Panc1 (cell line): ENCODE results near the gene SMAD7. TPM values are rescaled to one million over a fixed set of nuclear protein-coding genes. Genes with fewer than 3 reads are reported as not detected.

Experiments
- ATAC-seq: fragments of 200-7000 bp; cut with Tn5 transposase; 2 replicates; pipeline ENCODE4 v1.9.1; 2020; ENCODE audit warnings: mild to moderate bottlenecking, moderate library complexity
- BruUV-seq: library from RNA; stranded (reverse); fragments of 400-500 nt; replicated peaks from 2 replicates; lab custom pipeline; 2021; lab: Mats Ljungman, UMichigan
- CTCF ChIA-PET: fragments of 300-600 bp; sonication (Branson Sonifier 250); formaldehyde crosslinking; loops from one replicate; lab custom pipeline; 2022; ENCODE audit warnings: antibody characterized with exemption; lab: Charles Lee
- POLR2A ChIA-PET: fragments of 300-600 bp; sonication (Branson Sonifier 250); formaldehyde crosslinking; loops from one replicate; lab custom pipeline; 2022; ENCODE audit warnings: antibody characterized with exemption; lab: Charles Lee
- DNase-seq: peaks from one replicate; pipeline ENCODE4 v3.0.0-alpha.2; 2010; ENCODE audit warnings: low read depth, low spot score
- H3K27ac ChIP-seq: 2 replicates; pipeline ENCODE4 v1.5.1; 2011; ENCODE audit warnings: mild to moderate bottlenecking, low read length, inconsistent platforms
- H3K27me3 ChIP-seq: fragments of 200-500 bp; sonication (Bioruptor generic); 2 replicates; pipeline ENCODE4 v1.6.0; 2014; ENCODE audit warnings: low read length, inconsistent platforms; ENCODE audit not compliant: control insufficient read depth, insufficient read depth
- H3K36me3 ChIP-seq: fragments of 200-500 bp; sonication (Bioruptor generic); 2 replicates; pipeline ENCODE4 v1.5.1; 2014; ENCODE audit warnings: inconsistent platforms, mild to moderate bottlenecking, low read length, moderate library complexity; ENCODE audit not compliant: control insufficient read depth, insufficient read depth
- H3K4me1 ChIP-seq: 2 replicates; pipeline ENCODE4 v1.5.1; 2011; ENCODE audit warnings: inconsistent platforms, mild to moderate bottlenecking, low read length, moderate library complexity; ENCODE audit not compliant: control insufficient read depth, insufficient read depth
- H3K4me3 ChIP-seq, 2 experiments: 2 replicates each; pipeline ENCODE4 v1.5.1; 2011 to 2012; ENCODE audit warnings: low read depth in 2 of 2, low read length in 2 of 2, mild to moderate bottlenecking in 2 of 2, inconsistent platforms in 1 of 2, moderate library complexity in 1 of 2
- H3K9me3 ChIP-seq: fragments of 200-500 bp; sonication (Bioruptor generic); 2 replicates; pipeline ENCODE4 v1.5.1; 2014; ENCODE audit warnings: low read depth, mild to moderate bottlenecking, inconsistent platforms, low read length, moderate library complexity; ENCODE audit not compliant: control insufficient read depth, insufficient read depth
- POLR2AphosphoS5 ChIP-seq: IDR thresholded peaks from 2 replicates; pipeline ENCODE4 v1.6.1; 2012; ENCODE audit warnings: mild to moderate bottlenecking, low read depth, low read length, moderate library complexity
- SIN3A ChIP-seq: IDR thresholded peaks from 2 replicates; pipeline ENCODE4 v1.6.1; 2012; ENCODE audit warnings: low read depth, mild to moderate bottlenecking, low read length, moderate library complexity, borderline replicate concordance; ENCODE audit not compliant: insufficient read depth
- TCF7L2 ChIP-seq: IDR thresholded peaks from 2 replicates; pipeline ENCODE4 v1.6.1; 2011; ENCODE audit warnings: mild to moderate bottlenecking, low read depth, low read length, inconsistent platforms
- in situ Hi-C: cut with HindIII; loops from 2 replicates; pipeline ENCODE4 v1.10.0; 2016; ENCODE audit warnings: low sequenced_read_pairs, low pct_unique_long_range_greater_than_20kb
- intact Hi-C: fragments of 100-400 bp; cut with micrococcal nuclease; formaldehyde crosslinking; loops from one replicate; pipeline ENCODE4 v1.10.0; 2022; ENCODE audit not compliant: unreplicated experiment
- total RNA-seq: library from RNA; stranded (reverse); gene quantifications from one replicate; pipeline ENCODE4 v1.2.1, GENCODE V29; 2021; ENCODE audit not compliant: unreplicated experiment
- TF ChIP-seq, protein P1 (sequence below), 2 experiments: IDR thresholded peaks; 2 replicates each; pipeline ENCODE4 v1.6.1; 2011 to 2012; ENCODE audit warnings: low read depth in 2 of 2, control low read depth in 1 of 2, low read length in 1 of 2, mild to moderate bottlenecking in 1 of 2, moderate library complexity in 1 of 2; ENCODE audit not compliant: insufficient read depth in 1 of 2
- TF ChIP-seq, protein P2 (sequence below): fragments of 450-650 bp; IDR thresholded peaks from 2 replicates; pipeline ENCODE4 v1.5.1; 2017; ENCODE audit warnings: mild to moderate bottlenecking

The SMAD7 gene
- total RNA-seq, 1 experiment from 2014 or later = 21.3 TPM

DNA sequence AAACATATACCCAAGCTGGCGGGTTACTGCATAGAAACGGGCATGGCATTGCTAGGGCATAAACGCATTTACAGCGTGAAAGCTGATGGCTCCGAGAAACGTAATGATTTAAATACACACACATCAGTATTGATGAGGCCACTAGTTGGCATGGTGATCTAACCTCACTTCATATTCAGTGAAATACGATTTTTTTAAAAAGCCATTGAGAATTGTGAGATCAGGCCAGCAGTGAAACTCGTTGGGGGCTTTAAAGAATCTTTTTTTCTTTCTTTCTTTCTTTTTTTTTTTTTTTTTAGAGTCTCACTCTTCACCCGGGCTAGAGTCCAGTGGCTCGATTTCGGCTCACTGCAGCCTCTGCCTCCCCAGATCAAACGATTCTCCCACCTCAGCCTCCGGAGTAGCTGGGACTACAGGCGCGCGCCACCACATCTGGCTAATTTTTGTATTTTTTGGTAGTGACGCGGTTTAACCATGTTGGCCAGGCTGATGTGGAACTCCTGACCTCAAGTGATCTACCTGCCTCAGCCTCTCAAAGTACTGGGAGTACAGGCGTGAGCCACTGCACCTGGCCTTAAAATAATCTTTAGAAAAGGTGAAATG is 2.4 kb upstream of the SMAD7 start:
- Histone ChIP-seq H3K4me3 (peak overlapping the region; percentile 54 to 65), H3K36me3 (no peaks in the 10 kb centered on the region), H3K4me1 (peaks cover 18% of the 10 kb centered on the region), H3K27ac (peak overlapping the region; percentile 81), H3K9me3 (no peaks in the 10 kb centered on the region), H3K27me3 (no peaks in the 10 kb centered on the region)
- BruUV-seq = no TSS peak
- TF ChIP-seq POLR2AphosphoS5 = no peak
- TF ChIP-seq, protein P1, sequence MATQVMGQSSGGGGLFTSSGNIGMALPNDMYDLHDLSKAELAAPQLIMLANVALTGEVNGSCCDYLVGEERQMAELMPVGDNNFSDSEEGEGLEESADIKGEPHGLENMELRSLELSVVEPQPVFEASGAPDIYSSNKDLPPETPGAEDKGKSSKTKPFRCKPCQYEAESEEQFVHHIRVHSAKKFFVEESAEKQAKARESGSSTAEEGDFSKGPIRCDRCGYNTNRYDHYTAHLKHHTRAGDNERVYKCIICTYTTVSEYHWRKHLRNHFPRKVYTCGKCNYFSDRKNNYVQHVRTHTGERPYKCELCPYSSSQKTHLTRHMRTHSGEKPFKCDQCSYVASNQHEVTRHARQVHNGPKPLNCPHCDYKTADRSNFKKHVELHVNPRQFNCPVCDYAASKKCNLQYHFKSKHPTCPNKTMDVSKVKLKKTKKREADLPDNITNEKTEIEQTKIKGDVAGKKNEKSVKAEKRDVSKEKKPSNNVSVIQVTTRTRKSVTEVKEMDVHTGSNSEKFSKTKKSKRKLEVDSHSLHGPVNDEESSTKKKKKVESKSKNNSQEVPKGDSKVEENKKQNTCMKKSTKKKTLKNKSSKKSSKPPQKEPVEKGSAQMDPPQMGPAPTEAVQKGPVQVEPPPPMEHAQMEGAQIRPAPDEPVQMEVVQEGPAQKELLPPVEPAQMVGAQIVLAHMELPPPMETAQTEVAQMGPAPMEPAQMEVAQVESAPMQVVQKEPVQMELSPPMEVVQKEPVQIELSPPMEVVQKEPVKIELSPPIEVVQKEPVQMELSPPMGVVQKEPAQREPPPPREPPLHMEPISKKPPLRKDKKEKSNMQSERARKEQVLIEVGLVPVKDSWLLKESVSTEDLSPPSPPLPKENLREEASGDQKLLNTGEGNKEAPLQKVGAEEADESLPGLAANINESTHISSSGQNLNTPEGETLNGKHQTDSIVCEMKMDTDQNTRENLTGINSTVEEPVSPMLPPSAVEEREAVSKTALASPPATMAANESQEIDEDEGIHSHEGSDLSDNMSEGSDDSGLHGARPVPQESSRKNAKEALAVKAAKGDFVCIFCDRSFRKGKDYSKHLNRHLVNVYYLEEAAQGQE (IDR thresholded peaks at IDR 0.05; ENCODE audit: insufficient read depth in 1 of 2, low read depth in 2 of 2, low read length in 1 of 2) = no peak
- TF ChIP-seq SIN3A = no peak
- TF ChIP-seq TCF7L2 = no peak
- TF ChIP-seq, protein P2, sequence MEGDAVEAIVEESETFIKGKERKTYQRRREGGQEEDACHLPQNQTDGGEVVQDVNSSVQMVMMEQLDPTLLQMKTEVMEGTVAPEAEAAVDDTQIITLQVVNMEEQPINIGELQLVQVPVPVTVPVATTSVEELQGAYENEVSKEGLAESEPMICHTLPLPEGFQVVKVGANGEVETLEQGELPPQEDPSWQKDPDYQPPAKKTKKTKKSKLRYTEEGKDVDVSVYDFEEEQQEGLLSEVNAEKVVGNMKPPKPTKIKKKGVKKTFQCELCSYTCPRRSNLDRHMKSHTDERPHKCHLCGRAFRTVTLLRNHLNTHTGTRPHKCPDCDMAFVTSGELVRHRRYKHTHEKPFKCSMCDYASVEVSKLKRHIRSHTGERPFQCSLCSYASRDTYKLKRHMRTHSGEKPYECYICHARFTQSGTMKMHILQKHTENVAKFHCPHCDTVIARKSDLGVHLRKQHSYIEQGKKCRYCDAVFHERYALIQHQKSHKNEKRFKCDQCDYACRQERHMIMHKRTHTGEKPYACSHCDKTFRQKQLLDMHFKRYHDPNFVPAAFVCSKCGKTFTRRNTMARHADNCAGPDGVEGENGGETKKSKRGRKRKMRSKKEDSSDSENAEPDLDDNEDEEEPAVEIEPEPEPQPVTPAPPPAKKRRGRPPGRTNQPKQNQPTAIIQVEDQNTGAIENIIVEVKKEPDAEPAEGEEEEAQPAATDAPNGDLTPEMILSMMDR = no peak
- intact Hi-C loops = loop anchor here (5.0 kb wide), 1 partner anchor 224 kb away; no protein-coding TSS in a partner anchor
- ChIA-PET POLR2A (interaction anchor here (0.7 kb wide), 1 partner anchor 416 kb away, joined by 3 read pairs; no protein-coding TSS in a partner anchor), CTCF (interaction anchor here (0.6 to 1.0 kb wide), 2 partner anchors 19 to 89 kb away, joined by 3 read pairs; no protein-coding TSS in a partner anchor)
- ATAC-seq (no peak), DNase-seq (no peak)
- in situ Hi-C loops = no loop called here

DNA sequence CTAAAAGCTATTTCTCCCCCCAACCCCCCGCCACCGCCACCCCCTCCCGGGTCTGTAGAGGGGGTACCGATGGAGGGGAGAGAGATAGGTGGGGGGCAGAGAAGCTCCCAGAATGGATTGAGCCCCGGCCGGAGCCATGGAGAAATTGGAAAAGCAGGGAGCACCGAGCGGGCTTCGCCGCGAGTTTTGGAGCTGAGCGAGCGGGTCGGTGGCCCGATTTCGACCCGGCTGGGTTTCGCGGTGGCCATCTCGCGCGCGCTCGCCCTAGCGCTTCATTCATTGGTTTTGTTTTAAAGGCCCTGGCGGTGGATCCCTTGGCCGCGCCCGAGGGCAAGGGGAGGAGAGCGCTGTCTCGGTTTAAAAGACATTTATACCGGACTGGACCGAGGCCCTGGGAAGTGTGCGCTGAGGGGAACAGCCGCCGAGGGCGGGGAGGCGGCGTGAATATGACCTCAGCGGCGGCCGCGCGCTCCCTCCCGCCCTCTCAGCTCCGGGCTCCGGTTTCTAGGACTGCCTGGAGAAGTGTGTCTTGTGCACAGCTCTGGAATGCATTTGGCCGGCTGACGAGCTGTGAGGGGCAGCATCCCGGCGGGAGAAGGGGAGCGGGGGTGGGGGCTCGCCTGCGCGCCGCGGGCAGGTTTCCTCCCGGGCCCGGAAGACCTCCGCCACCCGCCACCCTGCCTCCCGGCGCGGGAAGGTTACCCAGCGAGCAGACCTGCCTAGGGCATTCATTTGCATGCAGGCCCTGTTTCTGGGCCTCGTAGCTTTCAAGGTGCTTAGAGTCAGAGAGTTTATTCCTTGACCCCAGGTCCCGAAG is 1.7 kb upstream of the SMAD7 start:
- no peak for DNase-seq
- Histone ChIP-seq H3K27ac (peak overlapping the region; percentile 81), H3K27me3 (no peaks in the 10 kb centered on the region), H3K36me3 (no peaks in the 10 kb centered on the region), H3K4me3 (peak overlapping the region; percentile 54 to 65), H3K9me3 (no peaks in the 10 kb centered on the region), H3K4me1 (peaks cover 18% of the 10 kb centered on the region)
- in situ Hi-C loops = no loop called here
- TF ChIP-seq, protein P1 (IDR thresholded peaks at IDR 0.05; ENCODE audit: insufficient read depth in 1 of 2, low read depth in 2 of 2, low read length in 1 of 2) = no peak
- 0 out of 2 replicates have a peak, but pooled peaks have one; percentile 29 for TF ChIP-seq POLR2AphosphoS5
- CTCF ChIA-PET = interaction anchor here (0.6 to 1.0 kb wide), 4 partner anchors 18 to 179 kb away, joined by 3 to 6 read pairs (median 4); no protein-coding TSS in a partner anchor
- intact Hi-C loops = loop anchor here (5.0 kb wide), 1 partner anchor 225 kb away; no protein-coding TSS in a partner anchor
- no TSS peak for BruUV-seq
- ATAC-seq = peak; percentile 59
- POLR2A ChIA-PET = interaction anchor here (0.6 kb wide), 2 partner anchors 42 to 534 kb away, joined by 4 to 9 read pairs; partner anchors contain the start of gene C18orf32
